Fibroblast of the conjunctiva (primary cell): ENCODE results near the gene PI4KA.
A peak's percentile ranks its signal among the peaks of the same experiment; 100 is the strongest.

Experiments used
- DNase-seq: peaks from one replicate; pipeline ENCODE4 v3.0.0-alpha.2; 2010; ENCODE audit warnings: low read depth

Gene PI4KA

DNA sequence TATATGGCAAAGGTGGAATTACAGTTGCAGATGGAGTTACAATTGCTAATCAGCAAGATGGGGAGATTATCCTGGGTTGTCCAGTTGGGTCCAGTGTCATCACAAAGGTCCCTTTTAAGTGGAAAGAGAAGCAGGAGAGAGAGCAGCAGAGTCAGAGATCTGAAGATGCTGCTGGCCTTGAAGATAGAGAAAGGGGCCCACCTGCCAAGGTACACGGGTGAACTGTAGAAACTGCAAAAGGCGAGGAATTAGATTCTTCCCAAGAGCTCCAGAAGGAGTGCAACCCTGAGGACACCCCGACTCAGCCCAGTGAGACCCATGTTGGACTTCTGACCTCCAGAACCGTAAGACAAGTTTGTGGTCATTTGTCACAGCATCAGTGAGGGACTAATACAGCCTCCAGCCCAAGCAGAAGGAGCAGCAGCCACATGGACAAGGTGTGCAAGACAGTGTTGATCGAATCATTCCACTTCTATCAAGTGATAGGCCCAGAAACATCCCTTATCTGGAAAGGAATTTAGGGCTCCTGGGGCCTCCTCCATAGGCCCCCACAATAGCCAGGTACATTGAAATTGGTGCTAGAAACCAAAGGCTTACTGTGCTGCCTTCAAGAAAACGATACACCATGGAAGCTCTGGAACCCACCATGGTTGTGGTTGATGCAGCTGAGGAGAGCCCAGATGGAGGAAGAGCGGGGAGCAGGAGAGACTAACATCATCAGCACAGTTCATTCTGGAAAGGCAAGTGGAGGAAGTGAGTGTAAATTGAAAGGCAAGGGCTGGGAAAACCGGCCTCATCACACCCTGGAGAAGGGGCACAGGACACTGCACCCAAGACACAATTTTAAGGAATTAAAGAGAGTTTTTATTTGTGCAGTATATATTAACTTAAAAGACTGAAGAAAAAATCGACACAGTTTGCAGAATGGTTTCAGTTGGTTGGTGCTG lies 23.5 kb upstream of the PI4KA start:
- no peak for DNase-seq

DNA sequence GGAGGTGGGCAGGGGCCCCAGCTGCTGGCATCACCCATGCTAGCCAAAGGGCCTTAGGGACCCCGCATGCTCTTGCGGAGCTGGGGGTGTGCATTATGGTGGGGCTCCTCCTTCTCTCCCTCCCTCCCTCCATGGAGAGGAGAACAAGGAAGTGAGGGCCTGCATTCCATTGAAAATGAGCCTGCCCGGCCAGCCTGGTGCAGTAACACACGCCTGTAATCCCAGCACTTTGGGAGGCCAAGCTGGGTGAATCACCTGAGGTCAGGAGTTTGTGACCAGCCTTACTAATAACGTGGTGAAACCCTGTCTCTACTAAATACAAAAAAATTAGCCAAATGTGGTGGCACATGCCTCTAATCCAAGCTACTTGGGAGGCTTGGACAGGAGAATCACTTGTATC lies 22.6 kb upstream of the PI4KA start:
- no peak for DNase-seq

DNA sequence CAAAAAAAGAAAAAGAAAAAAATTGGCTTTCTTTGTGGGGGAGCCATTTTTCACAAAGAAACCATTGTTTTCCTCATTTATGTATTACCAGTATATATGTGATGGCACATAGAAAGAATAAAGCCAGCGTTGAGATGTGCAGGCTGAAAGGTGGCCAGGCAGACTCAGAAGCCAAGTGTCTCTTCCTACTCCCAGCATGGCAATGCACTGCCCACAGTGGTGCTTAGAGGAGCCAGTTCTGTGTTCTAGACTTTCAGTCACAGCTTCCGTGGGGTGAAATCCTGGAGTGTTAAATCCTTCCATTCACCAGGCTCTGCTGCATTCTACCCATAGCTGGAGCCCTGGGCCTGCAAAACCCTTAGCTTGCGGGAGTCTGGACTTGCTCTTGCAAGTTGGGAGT lies 19.1 kb upstream of the PI4KA start:
- no peak for DNase-seq

DNA sequence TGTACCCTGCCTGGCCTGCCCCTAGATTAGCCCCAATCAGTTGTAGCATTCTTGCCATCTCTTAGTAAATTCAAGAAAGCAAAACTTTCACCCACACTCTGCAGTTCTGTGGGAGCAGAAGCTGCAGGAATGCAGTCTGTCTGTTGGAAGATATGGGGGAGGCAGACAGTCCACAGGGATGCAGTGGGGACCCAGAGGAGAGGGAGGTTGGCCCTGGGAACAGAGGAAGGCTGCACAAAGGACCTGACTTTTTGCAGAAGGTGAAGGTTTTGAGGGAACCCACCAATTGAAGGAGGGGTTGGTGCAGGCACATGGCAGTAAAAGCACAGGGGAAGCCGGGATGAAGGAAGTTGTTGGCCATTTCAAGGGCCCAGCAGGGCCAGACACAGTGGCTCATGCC lies 16.7 kb upstream of the PI4KA start:
- DNase-seq = no peak

DNA sequence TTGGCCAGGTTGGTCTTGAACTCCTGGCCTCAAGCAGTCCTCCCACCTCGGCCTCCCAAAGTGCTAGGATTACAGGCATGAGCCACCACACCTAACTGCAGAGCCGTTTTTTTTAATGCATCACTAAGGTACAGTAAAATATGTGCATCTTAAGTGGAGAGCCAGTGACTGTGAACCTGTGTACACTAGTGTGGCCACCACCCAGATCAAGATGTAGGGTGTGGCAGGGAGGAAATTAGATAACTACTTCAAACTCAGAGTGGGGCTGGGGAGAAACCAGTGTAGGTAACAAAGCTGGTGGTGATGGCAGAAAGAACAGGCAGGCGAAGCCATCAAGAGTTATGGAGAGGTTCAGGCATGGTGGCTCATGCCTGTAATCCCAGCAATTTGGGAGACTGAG lies 14.6 kb upstream of the PI4KA start:
- no peak for DNase-seq

DNA sequence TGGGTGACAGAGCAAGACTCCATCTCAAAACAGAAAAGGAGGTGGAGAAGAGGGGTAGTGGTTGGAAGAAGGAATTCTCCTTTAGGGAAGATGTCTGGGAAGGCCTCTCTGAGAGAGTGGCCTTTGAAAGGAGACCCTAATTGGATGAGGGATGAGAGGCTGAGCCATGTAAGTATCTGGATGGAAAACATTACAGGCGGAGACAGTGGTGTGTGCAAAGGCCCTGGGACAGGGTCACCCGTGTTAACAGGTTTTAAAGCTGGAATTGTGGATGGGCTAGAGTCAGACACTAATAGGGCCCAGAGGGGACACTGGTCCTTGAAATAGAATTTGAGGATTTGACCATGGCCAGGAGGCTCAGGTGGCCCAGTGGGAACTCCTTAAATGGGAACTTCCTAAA lies 10.6 kb upstream of the PI4KA start:
- DNase-seq = no peak

DNA sequence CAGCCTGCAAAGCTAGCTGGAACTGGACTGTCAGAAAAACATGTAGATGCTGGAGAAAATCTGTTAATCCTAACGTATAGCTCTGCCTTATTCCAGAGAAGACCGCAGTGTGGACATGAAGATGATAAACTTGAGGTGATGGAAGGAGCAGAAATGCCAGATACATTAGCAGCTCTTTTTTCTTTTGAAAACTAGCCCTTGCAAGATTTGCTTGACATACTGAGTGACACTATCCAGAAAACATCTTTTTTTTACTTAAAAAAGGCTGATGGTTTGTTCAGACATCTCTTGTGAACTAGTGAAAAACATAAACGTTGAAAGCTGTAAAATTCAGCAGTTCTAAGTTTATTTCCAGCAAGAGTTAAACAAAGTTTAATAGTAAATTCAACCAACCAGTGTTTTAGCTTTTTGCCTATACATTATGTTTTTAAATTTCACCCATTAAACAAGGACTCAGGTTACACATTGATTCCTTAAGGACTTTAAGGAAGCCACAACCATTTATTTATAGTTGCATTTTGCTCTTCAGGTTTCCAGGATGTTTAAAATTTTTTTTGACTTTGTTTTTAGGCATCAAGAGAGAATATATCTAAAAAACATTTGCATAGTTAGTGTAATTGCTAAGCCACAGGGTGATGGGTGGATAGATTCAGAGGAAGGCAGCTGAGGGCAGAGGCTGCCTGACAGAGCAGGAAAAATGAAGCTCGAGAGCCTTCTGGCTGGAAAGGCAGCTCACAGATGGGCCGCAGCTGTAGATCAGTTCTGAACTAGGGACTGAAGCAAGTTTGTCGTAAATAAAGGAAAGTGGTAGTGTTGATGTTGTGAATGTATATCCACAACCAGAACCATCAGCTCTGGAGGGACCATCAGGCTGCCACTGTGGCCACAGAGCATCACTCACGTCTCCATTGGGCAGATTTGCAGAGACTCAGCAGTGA lies 9.7 kb upstream of the PI4KA start:
- DNase-seq = no peak

DNA sequence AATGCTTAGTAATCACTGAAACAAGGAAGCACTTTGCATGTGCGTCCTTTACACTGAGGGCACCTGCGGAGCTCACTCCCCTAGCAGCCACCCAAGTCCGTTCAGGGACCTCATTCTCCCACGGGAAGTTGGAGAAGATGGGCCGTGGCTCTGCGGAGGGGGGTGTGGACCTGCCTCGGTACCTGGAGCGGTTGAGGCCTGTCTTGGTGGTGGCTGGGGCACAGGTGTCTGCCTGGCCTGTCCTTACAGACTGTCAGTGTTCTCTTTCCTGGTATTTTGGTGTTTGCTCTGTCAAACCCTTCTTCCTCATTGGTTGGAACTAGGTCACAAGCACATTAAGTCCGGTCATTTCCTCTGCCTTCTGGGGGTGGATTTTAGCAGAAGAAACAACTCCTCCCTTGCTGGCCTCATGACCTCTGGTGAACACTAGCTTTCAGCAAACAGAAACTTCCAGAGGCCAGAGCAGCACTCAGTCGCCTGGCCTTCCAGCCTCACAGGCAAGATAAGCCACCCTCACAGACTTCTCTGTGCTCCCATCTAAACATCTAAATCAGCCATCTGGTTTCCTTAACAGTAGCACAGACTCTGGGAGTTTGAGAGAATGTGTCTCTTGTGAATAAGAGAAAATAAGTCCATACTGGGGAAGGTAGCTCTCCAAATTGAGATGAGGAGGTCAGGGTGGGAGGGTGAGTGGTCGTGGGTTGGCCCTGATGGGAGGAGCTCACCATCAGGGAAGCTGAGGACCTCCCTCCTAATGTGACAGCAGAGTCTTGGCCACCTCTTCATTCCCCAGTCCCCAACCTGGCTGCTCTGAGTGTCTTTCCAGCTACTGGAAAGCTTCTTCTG lies 8.8 kb upstream of the PI4KA start:
- no peak for DNase-seq

DNA sequence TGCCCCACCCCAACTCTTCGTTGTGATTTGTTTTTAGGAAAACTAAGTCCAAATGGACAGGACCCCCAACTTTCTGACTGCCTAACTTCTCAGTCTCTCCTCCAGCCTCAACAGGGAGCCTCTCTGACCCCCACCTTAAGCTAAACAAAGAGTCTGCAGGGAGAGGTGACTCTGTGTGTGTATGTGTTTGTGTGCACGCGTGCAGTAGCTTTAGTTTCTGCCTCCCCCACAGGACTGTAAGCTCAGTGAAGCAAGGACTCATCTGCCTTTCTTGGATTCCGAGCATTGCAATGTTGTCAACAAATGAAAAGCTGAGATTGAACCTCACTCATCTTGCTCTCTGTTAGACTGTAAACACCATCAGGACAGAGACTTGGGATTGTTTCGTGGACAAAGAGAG lies 8.1 kb upstream of the PI4KA start:
- no peak for DNase-seq

DNA sequence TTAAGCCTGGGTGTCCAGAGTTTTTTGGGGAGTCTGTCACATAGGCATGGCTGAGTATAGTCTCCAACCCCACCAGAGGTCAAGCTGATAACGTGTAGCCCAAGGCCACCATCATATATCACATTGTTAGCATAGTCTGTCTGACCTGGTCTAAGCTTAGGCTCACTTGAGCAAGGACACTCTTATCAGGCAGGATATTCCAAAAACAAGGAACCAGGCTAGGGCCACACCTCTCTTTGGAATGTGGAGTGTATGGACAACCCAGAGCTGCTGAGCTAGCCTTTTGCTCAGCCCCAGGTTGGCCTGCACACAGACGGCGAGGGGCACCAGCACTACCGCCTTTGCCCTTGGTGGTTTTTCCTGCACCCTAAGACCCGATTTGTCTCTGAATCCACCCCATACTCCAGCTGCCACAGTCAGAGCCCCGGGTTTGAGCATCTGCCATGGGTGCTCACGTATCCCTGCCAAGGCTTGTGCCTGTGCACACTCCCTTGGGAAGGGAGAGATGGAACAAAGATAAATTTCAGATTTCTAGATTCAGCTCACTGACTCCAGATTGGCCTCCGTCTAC lies 7.3 kb upstream of the PI4KA start:
- no peak for DNase-seq

DNA sequence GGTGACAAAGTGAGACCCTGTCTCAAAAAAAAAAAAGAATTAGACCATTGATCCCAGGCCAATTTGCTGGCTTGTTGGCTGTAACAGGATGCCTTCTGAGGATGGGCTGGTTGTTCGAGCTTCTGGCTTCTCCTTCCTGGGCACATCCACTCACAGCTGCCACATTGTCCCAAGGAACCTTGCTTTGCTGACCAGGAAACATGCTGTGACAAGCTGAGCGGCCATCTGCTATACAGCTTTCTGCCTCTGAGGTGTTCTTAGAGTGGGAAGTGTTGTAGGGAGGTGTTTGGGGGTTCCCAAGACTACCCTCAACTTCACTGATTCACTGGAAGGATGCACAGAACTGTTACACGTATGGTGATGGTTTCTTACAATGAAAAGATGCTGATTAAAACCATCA lies 6.7 kb upstream of the PI4KA start:
- no peak for DNase-seq

DNA sequence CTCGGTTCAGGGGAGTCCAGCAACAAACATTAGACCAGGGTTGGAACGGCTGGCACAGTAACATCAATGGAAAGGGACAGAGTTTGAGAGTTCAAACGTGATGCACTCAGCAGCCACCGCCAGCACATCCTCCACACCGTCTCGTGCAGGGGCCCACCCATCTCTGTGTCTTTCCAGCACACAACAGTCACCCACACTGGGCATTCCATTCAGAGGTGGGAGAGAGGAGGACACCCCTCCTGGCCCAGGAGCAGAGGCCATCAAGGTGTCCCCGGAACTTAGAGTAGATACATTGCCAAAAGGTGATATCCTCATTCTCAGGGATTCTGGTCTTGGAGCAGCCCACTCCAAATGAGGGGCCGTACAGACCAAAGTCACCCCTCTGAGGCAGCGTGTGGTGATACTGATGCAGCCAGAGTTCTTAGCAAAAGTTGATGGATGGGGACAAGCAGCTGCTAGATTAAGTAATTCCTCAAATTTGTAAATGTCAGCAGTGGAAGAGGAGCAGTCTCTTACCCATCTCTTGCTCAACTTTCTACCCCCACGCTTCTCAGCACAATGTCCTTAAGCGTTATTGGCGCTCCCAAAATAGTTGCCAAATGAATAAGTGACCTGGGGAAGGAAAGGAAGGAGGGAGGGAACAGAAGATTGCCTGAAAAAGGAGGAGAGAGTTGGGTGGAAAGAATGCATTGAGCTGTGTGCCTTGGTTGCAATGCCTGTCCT lies 5.7 kb upstream of the PI4KA start:
- DNase-seq = no peak

DNA sequence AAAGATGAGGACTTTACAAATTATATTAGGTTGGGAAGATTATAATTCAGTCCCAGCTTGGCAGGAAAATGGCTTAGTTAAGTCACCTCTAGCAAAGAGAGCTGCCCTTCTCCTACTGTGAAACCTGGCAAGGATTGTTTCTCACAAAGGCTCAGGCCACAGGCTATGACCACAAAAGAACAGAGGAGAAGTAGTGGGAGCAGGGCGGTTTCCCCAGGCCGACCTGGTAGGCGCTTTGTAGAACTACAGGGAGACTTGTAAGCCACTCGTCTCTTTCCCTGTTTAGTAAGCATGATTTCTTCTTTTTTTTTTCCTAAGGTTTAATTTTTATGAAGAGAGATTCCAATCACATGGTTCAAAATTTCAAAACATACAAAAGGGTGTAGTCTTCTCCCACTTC lies 4.8 kb upstream of the PI4KA start:
- DNase-seq = no peak

DNA sequence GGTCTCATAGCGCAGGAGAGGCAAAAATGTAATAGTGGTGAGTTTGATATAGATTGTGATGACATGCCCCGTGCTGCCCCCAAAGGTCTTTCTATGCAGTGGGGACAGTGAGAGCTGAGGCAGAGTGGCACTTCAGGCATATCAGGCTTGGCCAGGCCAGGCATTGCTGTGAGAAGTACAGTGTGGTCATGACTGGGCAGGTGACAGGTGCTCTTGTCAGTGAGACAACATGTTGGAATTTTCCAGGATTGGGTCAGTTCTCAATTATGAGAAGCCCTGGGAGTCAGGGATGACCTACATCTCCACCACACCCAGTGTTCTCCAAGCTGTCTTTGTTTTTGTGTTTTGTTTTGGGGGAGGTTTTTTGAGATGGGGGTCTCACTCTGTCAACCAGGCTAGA lies 3.9 kb upstream of the PI4KA start:
- DNase-seq = no peak

DNA sequence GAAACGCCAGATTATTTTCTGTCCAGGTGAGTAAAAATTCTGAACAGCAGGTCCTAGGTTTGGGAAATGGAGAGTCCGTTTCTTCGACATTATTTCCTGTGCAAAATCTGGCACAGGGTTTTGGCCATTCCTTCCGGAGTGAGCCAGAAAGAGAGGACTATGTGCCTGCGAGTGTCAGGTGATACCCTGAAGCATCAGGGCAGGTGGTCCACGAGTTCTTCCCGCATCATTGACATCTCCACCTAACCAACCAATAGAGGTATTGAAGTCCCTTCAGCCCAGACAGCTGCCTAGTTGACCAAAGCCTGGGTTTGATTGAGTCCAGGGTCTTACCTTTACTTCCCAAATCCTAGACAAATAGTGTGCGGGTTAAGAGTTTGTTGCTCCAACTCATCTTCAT lies 1.0 kb upstream of the PI4KA start:
- no peak for DNase-seq

DNA sequence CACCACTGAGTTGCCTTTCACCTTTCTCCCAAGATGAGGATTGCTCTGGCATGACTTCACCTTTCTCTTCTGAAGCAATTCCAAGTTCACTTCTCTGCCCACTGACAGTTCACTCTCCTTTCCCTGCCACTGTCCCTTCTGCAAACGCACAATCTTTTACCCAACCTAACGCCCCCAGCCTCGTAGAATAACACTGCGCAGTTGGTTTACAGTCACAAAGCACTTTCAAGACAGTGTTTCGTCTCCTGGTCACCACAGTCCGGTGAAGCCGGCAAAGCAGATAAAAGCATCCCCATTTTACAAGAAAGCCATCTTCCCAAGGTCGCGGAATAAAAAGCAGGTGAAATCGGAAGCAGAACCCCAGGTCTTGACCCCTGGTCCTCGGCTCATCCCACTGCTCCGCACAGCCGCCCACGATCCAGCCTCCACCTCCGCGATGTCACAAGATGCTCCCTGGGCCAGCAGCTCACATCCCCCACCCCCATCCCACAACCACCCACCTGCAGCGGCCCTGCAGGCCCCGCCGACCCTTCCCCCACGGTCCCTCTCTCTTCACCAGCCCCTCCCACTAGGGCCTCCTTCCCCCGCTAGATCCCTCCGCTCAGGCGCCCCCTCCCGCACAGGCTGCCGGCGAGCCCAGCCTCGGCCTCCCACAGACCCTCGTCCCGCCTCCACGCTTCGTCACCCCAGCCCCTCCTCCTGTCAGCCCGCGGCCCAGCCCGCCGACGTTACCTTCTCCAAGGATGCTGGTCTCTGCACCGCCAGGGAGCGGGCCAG lies 585 bp downstream of the PI4KA start:
- DNase-seq = peak; percentile 72

DNA sequence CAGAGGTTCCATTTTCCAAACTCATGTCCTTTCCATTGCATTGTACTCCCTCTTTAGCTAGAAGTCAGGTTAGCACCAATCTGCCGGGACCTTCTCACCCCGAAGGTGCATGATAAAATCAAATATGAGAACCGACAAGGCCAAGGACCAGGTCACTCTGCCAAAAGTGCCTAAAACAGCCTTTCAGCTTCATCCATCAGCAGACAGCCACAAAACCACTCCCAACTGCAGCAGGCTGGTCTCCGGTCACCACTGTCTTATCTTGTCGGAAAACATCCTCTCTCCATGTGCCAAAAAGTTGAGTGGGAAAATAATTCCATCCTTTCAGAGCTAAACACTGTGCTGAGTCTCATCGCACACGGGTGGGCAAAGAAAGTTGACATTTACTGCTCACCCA lies 1.4 kb downstream of the PI4KA start:
- no peak for DNase-seq

DNA sequence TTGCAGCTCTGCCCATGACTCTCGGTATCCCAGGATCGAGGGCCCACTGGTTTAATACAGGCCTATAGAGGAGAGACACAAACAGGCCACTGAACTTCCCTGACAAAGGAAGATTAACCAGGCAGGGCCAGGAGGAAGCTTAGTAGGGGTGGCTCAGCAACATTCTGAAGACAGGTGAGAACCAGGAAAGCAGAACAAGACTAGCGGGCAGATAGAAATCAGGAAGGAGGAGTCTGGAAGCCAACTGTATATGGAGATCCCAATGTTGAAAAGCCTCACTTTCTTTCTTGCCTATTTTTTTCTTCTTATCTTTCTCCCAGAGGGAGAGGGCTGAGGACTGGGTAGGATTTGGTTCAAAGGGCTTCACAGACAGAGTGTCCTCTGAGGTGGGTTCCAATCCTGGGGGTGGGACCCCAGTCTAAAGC lies 5.4 kb downstream of the PI4KA start:
- DNase-seq = no peak

DNA sequence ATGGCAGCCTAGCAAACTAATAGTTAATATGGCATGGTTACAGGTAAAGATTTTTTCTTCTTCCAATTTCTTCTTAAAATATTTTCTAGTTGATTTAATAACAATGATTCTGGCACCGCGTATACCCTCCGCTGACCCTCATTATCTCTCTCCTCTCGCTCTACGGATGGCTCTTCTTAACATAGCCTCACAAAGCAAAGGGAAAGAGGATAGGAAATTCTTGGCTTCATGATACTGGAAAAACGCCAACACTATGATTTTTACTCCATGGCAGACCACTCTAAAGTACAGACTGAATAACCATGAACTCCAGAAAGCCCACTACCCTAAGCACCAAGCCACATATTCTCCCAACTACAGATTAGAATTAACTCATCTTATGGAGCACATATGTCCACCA lies 6.1 kb downstream of the PI4KA start:
- no peak for DNase-seq

DNA sequence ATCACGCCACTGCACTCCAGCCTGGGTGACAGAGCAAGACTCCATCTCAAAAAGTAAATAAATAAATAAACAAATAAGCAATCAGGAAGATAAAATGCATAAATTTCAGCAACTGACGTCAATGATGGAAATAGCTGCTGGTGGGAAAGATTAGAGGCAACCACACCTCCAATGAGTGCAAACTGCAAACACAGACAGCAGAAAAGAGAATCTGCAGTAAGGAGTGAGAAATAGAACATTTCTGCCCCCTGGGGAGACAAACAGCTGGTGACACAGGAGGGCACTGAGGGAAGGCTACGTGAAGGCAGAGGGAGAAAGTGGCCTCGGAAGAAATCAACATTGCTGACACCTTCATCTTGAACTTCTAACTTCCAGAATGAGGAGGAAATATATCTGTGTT lies 6.5 kb downstream of the PI4KA start:
- DNase-seq = no peak
